ENCODE results near the gene EEPD1. TPM values are rescaled to one million over a fixed set of nuclear protein-coding genes. Genes with fewer than 3 reads are reported as not detected.

Gene EEPD1
- total RNA-seq, 1 experiment from 2014 or later: 48.0 TPM

- no TSS peak for BruUV-seq (replicated peaks)
- no peak for DNase-seq (ENCODE audit: low read depth, low spot score)
- Histone ChIP-seq H3K9me3 (ENCODE audit: control insufficient read depth, insufficient read depth, low read depth, low read length) (no peaks in the 10 kb centered on the region), H3K27ac (ENCODE audit: low read length) (peak overlapping the region; percentile 99), H3K36me3 (ENCODE audit: control insufficient read depth, insufficient read depth, low read length) (0 out of 2 replicates have a peak, but pooled peaks cover 2% of the 10 kb centered on the region), H3K27me3 (ENCODE audit: control insufficient read depth, insufficient read depth, low read length) (no peaks in the 10 kb centered on the region), H3K4me1 (ENCODE audit: control insufficient read depth, insufficient read depth, low read length) (peaks cover 86% of the 10 kb centered on the region), H3K4me3 (ENCODE audit: low read depth in 2 of 2, low read length in 2 of 2) (no peak overlapping the region)
- in situ Hi-C loops (cut with HindIII; ENCODE audit: low pct_unique_long_range_greater_than_20kb, low sequenced_read_pairs): no loop called here
- intact Hi-C loops (cut with micrococcal nuclease; ENCODE audit: unreplicated experiment): no loop called here
- ATAC-seq: no peak
- POLR2A ChIA-PET: no interaction called here
- CTCF ChIA-PET: interaction anchor here (0.6 to 0.7 kb wide), 3 partner anchors 161 to 304 kb away, joined by 3 to 5 read pairs (median 4); no protein-coding TSS in a partner anchor
- TF ChIP-seq SIN3A (IDR thresholded peaks at IDR 0.05; ENCODE audit: borderline replicate concordance, insufficient read depth, low read depth, low read length): no peak
- TF ChIP-seq TCF7L2 (IDR thresholded peaks at IDR 0.05; ENCODE audit: low read depth, low read length): no peak
- TF ChIP-seq POLR2AphosphoS5 (IDR thresholded peaks at IDR 0.05; ENCODE audit: low read depth, low read length): no peak
- no peak for TF ChIP-seq REST (IDR thresholded peaks at IDR 0.05; ENCODE audit: insufficient read depth in 1 of 2, low read depth in 2 of 2, low read length in 1 of 2)
- TF ChIP-seq CTCF (IDR thresholded peaks at IDR 0.05): no peak
Observed at GRCh38 chr7:36288501-36288900, 135.4 kb downstream of the EEPD1 start.

- H3K27me3 ChIP-seq (ENCODE audit: control insufficient read depth, insufficient read depth, low read length): no peaks in the 10 kb centered on the region
- BruUV-seq (replicated peaks): no TSS peak
- ChIA-PET CTCF (interaction anchor here (0.5 to 2.6 kb wide), 3 partner anchors 87 to 657 kb away, joined by 3 to 9 read pairs (median 4); no protein-coding TSS in a partner anchor), POLR2A (interaction anchor here (1.2 kb wide), 1 partner anchor 9 kb away, joined by 3 read pairs; no protein-coding TSS in a partner anchor)
- in situ Hi-C loops (cut with HindIII; ENCODE audit: low pct_unique_long_range_greater_than_20kb, low sequenced_read_pairs): no loop called here
- ATAC-seq: peak; percentile 31
- TF ChIP-seq POLR2AphosphoS5 (IDR thresholded peaks at IDR 0.05; ENCODE audit: low read depth, low read length): no peak; the same call in 1 of the 2 replicates
- no peak for TF ChIP-seq TCF7L2 (IDR thresholded peaks at IDR 0.05; ENCODE audit: low read depth, low read length)
- TF ChIP-seq SIN3A (IDR thresholded peaks at IDR 0.05; ENCODE audit: borderline replicate concordance, insufficient read depth, low read depth, low read length): no peak
- TF ChIP-seq REST (IDR thresholded peaks at IDR 0.05; ENCODE audit: insufficient read depth in 1 of 2, low read depth in 2 of 2, low read length in 1 of 2): no peak
- no peak for TF ChIP-seq CTCF (IDR thresholded peaks at IDR 0.05)
- H3K9me3 ChIP-seq (ENCODE audit: control insufficient read depth, insufficient read depth, low read depth, low read length): no peaks in the 10 kb centered on the region
- intact Hi-C loops (cut with micrococcal nuclease; ENCODE audit: unreplicated experiment): no loop called here
- no peak overlapping the region for H3K4me3 ChIP-seq (ENCODE audit: low read depth in 2 of 2, low read length in 2 of 2)
- peak; percentile 66 for DNase-seq (ENCODE audit: low read depth, low spot score)
- H3K36me3 ChIP-seq (ENCODE audit: control insufficient read depth, insufficient read depth, low read length): peaks cover 7% of the 10 kb centered on the region; the same call in 1 of the 2 replicates
- peak overlapping the region; percentile 99 for H3K27ac ChIP-seq (ENCODE audit: low read length)
- H3K4me1 ChIP-seq (ENCODE audit: control insufficient read depth, insufficient read depth, low read length): peaks cover 72% of the 10 kb centered on the region
Observed at GRCh38 chr7:36289833-36290661, 137.0 kb downstream of the EEPD1 start.

Data from Panc1 (cell line).